Stimulated activated memory B cell treated with anti-CD40 and anti-IgM and Interleukin-4, amounts not matched to agents 10 μg/mL and 1 μg/mL and 100 μg/mL, for 72 hours (primary cell): Measurements from ENCODE around the gene SGIP1.

Source experiments
- ATAC-seq: fragments of 150-1000 bp; cut with Tn5 transposase; 2 replicates; pipeline ENCODE4 v1.10.0; 2021
- H3K27ac Mint-ChIP-seq: one replicate; pipeline ENCODE4 v1.8.0; 2022; ENCODE audit warnings: mild to moderate bottlenecking, mixed read lengths
- H3K27me3 Mint-ChIP-seq: one replicate; pipeline ENCODE4 v1.8.0; 2022; ENCODE audit warnings: mixed read lengths
- H3K36me3 Mint-ChIP-seq: one replicate; pipeline ENCODE4 v1.8.0; 2022; ENCODE audit warnings: mixed read lengths
- H3K4me1 Mint-ChIP-seq: one replicate; pipeline ENCODE4 v1.8.0; 2022; ENCODE audit warnings: mixed read lengths
- H3K4me3 Mint-ChIP-seq: one replicate; pipeline ENCODE4 v1.8.0; 2022; ENCODE audit warnings: mild to moderate bottlenecking, moderate library complexity, mixed read lengths
- H3K9me3 Mint-ChIP-seq: one replicate; pipeline ENCODE4 v1.8.0; 2022; ENCODE audit warnings: mixed read lengths

The SGIP1 gene

GRCh38 chr1:66641891-66642473 lies 108.0 kb downstream of the SGIP1 start:
- Mint-ChIP-seq H3K27ac (no peak overlapping the region), H3K9me3 (no peaks in the 10 kb centered on the region), H3K4me3 (no peak overlapping the region), H3K27me3 (peaks cover 16% of the 10 kb centered on the region), H3K4me1 (no peaks in the 10 kb centered on the region), H3K36me3 (no peaks in the 10 kb centered on the region)
- ATAC-seq = no peak

DNA sequence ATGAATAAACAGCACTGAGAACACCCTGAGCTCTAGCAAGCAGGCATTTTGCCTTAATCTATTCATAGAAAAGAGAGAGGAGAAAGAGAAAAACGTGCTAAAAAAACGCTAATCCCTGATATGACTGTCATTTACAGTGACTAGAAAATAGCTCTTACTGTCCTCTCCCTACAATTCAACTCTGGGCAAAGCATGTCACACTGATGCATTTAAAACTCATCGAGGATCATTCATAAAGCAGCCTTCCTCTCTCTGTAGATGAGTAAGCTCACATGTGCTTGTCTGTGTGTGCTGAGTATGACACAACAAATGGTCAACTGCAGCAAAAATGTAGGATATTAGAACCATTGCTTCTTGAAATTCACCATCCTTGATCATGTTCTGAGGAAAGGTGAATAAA lies 109.0 kb downstream of the SGIP1 start:
- Mint-ChIP-seq H3K27me3 (peaks cover 16% of the 10 kb centered on the region), H3K9me3 (no peaks in the 10 kb centered on the region)
- no peak for ATAC-seq

GRCh38 chr1:66644331-66644730 lies 110.4 kb downstream of the SGIP1 start:
- H3K9me3 Mint-ChIP-seq = no peaks in the 10 kb centered on the region
- ATAC-seq = no peak
- H3K4me1 Mint-ChIP-seq = peaks cover 11% of the 10 kb centered on the region
- no peak overlapping the region for H3K27ac Mint-ChIP-seq
- H3K36me3 Mint-ChIP-seq = no peaks in the 10 kb centered on the region
- no peak overlapping the region for H3K4me3 Mint-ChIP-seq
- H3K27me3 Mint-ChIP-seq = peaks cover 16% of the 10 kb centered on the region

More for the DNA sequence above, 109.0 kb downstream of the SGIP1 start:
- Mint-ChIP-seq H3K36me3 (no peaks in the 10 kb centered on the region), H3K27ac (no peak overlapping the region), H3K4me1 (no peaks in the 10 kb centered on the region), H3K4me3 (no peak overlapping the region)

DNA sequence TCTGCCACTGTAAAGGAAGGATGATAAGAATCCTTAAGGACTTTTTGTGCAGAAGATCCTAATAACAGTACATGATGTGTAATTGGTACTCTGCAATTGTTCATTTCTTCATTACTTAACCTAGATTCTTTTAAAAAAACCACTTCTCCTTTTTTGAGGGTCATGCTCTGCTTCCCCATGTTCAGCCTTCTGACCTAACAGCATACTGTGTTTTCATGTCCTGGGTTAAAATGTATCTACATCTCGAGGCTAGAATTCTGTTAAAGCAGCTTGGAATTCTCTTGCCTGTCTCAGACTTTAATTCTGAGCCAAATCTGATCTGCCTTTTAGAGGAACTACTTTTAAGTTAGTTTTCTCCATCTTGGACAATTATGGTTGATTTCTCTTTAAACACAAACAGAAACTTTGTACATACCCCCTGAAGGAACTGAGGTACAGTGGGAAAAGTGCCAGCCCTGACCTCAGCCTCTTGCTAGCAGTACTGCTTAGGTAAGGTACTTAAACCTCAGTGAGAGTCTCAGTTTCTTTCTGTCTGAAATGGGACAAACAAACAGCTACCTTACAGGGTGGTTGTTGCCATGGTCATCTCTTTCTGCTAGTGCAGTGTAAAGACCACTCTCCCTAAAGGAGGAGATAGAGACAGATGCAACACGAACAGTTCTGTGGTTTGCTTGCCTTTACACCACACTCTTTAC lies 115.1 kb downstream of the SGIP1 start:
- Mint-ChIP-seq H3K27ac (peak overlapping the region; percentile 74), H3K9me3 (no peaks in the 10 kb centered on the region), H3K4me1 (peaks cover 14% of the 10 kb centered on the region), H3K27me3 (peaks cover 6% of the 10 kb centered on the region), H3K4me3 (peak overlapping the region; percentile 57), H3K36me3 (no peaks in the 10 kb centered on the region)
- ATAC-seq = peak; percentile 86

GRCh38 chr1:66652556-66652955 lies 118.6 kb downstream of the SGIP1 start:
- no peaks in the 10 kb centered on the region for H3K27me3 Mint-ChIP-seq
- H3K36me3 Mint-ChIP-seq = no peaks in the 10 kb centered on the region
- H3K4me3 Mint-ChIP-seq = no peak overlapping the region
- no peaks in the 10 kb centered on the region for H3K9me3 Mint-ChIP-seq
- H3K4me1 Mint-ChIP-seq = peaks cover 14% of the 10 kb centered on the region
- H3K27ac Mint-ChIP-seq = no peak overlapping the region
- ATAC-seq = no peak

- H3K4me3 Mint-ChIP-seq = no peak overlapping the region
- H3K4me1 Mint-ChIP-seq = no peaks in the 10 kb centered on the region
- no peak overlapping the region for H3K27ac Mint-ChIP-seq
- no peaks in the 10 kb centered on the region for H3K9me3 Mint-ChIP-seq
- no peak for ATAC-seq
- H3K36me3 Mint-ChIP-seq = no peaks in the 10 kb centered on the region
- peaks cover 10% of the 10 kb centered on the region for H3K27me3 Mint-ChIP-seq
Observed at GRCh38 chr1:66654643-66655042, 120.7 kb downstream of the SGIP1 start.

DNA sequence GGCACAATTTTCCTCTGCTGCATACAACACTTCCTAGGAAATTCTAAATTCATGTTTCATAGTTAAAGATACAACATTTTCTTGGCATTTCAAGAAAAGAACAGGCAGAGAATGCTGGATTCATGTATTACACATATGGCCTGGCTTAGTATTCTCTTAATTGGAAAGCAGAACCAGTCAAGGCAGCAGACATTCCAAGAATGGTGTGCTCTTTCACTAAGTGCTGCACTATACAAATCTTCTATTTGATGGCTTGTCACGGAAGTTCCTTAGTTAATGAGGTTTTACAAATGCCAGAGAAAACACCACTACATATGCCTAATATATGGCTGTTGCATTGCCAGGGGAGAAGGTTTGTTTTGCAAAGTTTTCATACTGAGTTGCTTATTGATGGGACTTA lies 137.5 kb downstream of the SGIP1 start:
- Mint-ChIP-seq H3K4me1 (peaks cover 11% of the 10 kb centered on the region), H3K27me3 (peaks cover 9% of the 10 kb centered on the region), H3K36me3 (no peaks in the 10 kb centered on the region), H3K27ac (no peak overlapping the region), H3K9me3 (no peaks in the 10 kb centered on the region), H3K4me3 (no peak overlapping the region)
- peak; percentile 55 for ATAC-seq

- Mint-ChIP-seq H3K9me3 (no peaks in the 10 kb centered on the region), H3K27me3 (peaks cover 8% of the 10 kb centered on the region), H3K4me1 (peaks cover 2% of the 10 kb centered on the region), H3K4me3 (no peak overlapping the region), H3K27ac (no peak overlapping the region), H3K36me3 (no peaks in the 10 kb centered on the region)
- ATAC-seq = no peak
Observed at GRCh38 chr1:66676613-66677298, 142.8 kb downstream of the SGIP1 start.

GRCh38 chr1:66678146-66678545 lies 144.2 kb downstream of the SGIP1 start:
- no peak for ATAC-seq
- Mint-ChIP-seq H3K27ac (no peak overlapping the region), H3K27me3 (peaks cover 8% of the 10 kb centered on the region), H3K9me3 (no peaks in the 10 kb centered on the region), H3K4me3 (no peak overlapping the region), H3K36me3 (no peaks in the 10 kb centered on the region), H3K4me1 (no peaks in the 10 kb centered on the region)

DNA sequence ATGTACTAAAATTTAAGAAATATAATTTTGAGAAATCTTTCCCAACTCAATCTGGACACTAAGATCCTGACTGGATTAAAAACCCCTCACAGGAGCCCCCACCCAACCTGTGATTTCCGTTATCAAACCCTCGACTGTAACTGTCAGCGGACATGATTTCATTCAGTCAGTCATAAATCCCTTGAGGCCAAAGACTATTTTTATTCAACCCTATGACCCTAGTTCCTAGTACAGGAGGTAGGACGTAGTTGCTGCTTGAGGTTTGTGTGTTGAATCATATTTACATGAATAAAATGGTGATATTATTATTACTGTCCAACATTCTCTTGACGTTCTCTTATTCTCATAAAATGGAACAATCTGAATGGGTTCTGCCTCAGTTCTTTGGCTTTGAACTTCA lies 145.2 kb downstream of the SGIP1 start:
- peaks cover 8% of the 10 kb centered on the region for H3K27me3 Mint-ChIP-seq
- H3K27ac Mint-ChIP-seq = no peak overlapping the region
- no peaks in the 10 kb centered on the region for H3K36me3 Mint-ChIP-seq
- no peaks in the 10 kb centered on the region for H3K4me1 Mint-ChIP-seq
- no peak overlapping the region for H3K4me3 Mint-ChIP-seq
- no peaks in the 10 kb centered on the region for H3K9me3 Mint-ChIP-seq
- no peak for ATAC-seq

DNA sequence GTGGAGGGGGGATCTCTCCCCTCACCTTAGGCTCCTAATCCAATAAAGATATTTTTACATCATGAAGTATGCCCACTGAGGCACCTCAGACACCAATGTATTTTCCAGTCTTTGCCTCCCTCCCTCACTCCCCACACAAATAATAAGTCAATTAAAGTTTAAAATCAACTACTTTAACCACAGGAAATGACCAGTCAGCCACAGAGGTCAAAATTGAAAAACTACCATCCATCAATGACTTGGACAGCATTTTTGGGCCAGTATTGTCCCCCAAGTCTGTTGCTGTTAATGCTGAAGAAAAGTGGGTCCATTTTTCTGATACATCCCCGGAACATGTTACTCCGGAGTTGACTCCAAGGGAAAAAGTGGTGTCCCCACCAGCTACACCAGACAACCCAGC lies 147.7 kb downstream of the SGIP1 start:
- H3K27ac Mint-ChIP-seq = no peak overlapping the region

DNA sequence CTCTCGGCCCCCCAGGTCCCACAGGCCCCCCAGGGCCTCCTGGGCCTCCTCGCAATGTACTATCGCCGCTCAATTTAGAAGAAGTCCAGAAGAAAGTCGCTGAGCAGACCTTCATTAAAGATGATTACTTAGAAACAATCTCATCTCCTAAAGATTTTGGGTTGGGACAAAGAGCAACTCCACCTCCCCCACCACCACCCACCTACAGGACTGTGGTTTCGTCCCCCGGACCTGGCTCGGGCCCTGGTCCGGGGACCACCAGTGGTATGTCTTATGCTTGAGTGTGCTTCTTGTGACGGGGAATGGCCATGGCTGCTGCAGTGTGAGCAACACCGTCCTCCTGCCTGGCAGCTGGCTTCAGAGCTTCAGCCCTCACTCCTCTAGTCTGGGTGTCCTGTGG lies 148.2 kb downstream of the SGIP1 start:
- Mint-ChIP-seq H3K4me1 (no peaks in the 10 kb centered on the region), H3K27me3 (peaks cover 8% of the 10 kb centered on the region), H3K27ac (no peak overlapping the region), H3K36me3 (no peaks in the 10 kb centered on the region), H3K9me3 (no peaks in the 10 kb centered on the region), H3K4me3 (no peak overlapping the region)
- peak; percentile 40 for ATAC-seq

More for the DNA sequence above, 147.7 kb downstream of the SGIP1 start:
- ATAC-seq = no peak
- Mint-ChIP-seq H3K36me3 (no peaks in the 10 kb centered on the region), H3K9me3 (no peaks in the 10 kb centered on the region), H3K27me3 (peaks cover 8% of the 10 kb centered on the region), H3K4me1 (no peaks in the 10 kb centered on the region), H3K4me3 (no peak overlapping the region)

DNA sequence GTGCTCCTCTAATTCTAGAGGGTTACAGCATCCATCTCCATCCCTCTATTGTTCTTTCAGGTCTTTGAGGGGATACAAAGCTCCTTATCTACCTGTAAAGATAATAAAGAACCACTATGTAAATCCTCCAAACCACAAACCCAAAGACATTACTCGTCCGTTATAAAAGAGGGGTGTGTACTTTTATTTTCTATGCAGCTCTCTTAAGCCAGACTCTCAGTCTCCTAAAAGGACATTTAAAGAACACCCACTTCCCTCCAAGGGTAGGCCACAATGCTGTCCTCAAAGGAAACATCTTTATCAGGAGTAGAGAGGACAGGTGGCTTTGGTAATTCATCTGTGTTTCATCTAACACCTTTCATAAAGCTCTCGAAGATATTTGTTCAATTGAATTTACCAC lies 150.4 kb downstream of the SGIP1 start:
- Mint-ChIP-seq H3K4me3 (no peak overlapping the region), H3K27ac (no peak overlapping the region), H3K36me3 (no peaks in the 10 kb centered on the region), H3K4me1 (no peaks in the 10 kb centered on the region), H3K9me3 (no peaks in the 10 kb centered on the region), H3K27me3 (peaks cover 7% of the 10 kb centered on the region)
- no peak for ATAC-seq

- no peaks in the 10 kb centered on the region for H3K4me1 Mint-ChIP-seq
- H3K27me3 Mint-ChIP-seq = no peaks in the 10 kb centered on the region
- H3K9me3 Mint-ChIP-seq = no peaks in the 10 kb centered on the region
- no peaks in the 10 kb centered on the region for H3K36me3 Mint-ChIP-seq
- no peak overlapping the region for H3K27ac Mint-ChIP-seq
- ATAC-seq = no peak
- H3K4me3 Mint-ChIP-seq = no peak overlapping the region
Observed at GRCh38 chr1:66685265-66685664, 151.3 kb downstream of the SGIP1 start.

GRCh38 chr1:66685670-66686069 lies 151.7 kb downstream of the SGIP1 start:
- no peak for ATAC-seq
- Mint-ChIP-seq H3K27ac (no peak overlapping the region), H3K27me3 (peaks cover under 1% of the 10 kb centered on the region), H3K36me3 (no peaks in the 10 kb centered on the region), H3K9me3 (no peaks in the 10 kb centered on the region), H3K4me1 (no peaks in the 10 kb centered on the region), H3K4me3 (no peak overlapping the region)

GRCh38 chr1:66686406-66686805 lies 152.5 kb downstream of the SGIP1 start:
- H3K27me3 Mint-ChIP-seq = peaks cover 8% of the 10 kb centered on the region
- no peak overlapping the region for H3K27ac Mint-ChIP-seq
- H3K36me3 Mint-ChIP-seq = no peaks in the 10 kb centered on the region
- no peak overlapping the region for H3K4me3 Mint-ChIP-seq
- no peak for ATAC-seq
- H3K9me3 Mint-ChIP-seq = no peaks in the 10 kb centered on the region
- no peaks in the 10 kb centered on the region for H3K4me1 Mint-ChIP-seq
